DND-41 (cell line): ENCODE results near the gene IRGC.

Experiments
- ATAC-seq: fragments of 200-7000 bp; cut with Tn5 transposase; 3 replicates; pipeline ENCODE4 v1.9.1; 2021; ENCODE audit warnings: low read depth; ENCODE audit not compliant: insufficient read depth
- DNase-seq: peaks from one replicate; pipeline ENCODE4 v3.0.0-alpha.2; 2020
- H2AFZ ChIP-seq: 2 replicates; pipeline ENCODE4 v1.6.0; 2012; ENCODE audit warnings: low read depth, low read length
- H3K27ac ChIP-seq: 2 replicates; pipeline ENCODE4 v1.5.1; 2012; ENCODE audit warnings: low read length, inconsistent platforms
- H3K27me3 ChIP-seq: fragments of 200-600 bp; sonication (generic); 2 replicates; pipeline ENCODE4 v1.6.0; 2012; ENCODE audit warnings: low read length, mild to moderate bottlenecking, inconsistent platforms; ENCODE audit not compliant: insufficient read depth, poor library complexity
- H3K36me3 ChIP-seq: 2 replicates; pipeline ENCODE4 v1.5.1; 2012; ENCODE audit warnings: low read length, inconsistent platforms; ENCODE audit not compliant: insufficient read depth
- H3K4me1 ChIP-seq: 2 replicates; pipeline ENCODE4 v1.5.1; 2012; ENCODE audit warnings: mild to moderate bottlenecking, low read length; ENCODE audit not compliant: insufficient read depth
- H3K4me2 ChIP-seq: 2 replicates; pipeline ENCODE4 v1.6.0; 2012; ENCODE audit warnings: mild to moderate bottlenecking, moderate library complexity, low read length, inconsistent platforms; ENCODE audit not compliant: insufficient read depth
- H3K4me3 ChIP-seq, 2 experiments: fragments of 200-600 bp in 1 of 2; shearing (Covaris generic) in 1 of 2; 2 replicates each; pipeline ENCODE4 v1.5.1; 2012 to 2016; ENCODE audit warnings: inconsistent platforms in 2 of 2, low read length in 2 of 2, mild to moderate bottlenecking in 2 of 2, low read depth in 1 of 2, moderate library complexity in 1 of 2
- H3K79me2 ChIP-seq: 2 replicates; pipeline ENCODE4 v1.6.0; 2012; ENCODE audit warnings: low read length, inconsistent platforms; ENCODE audit not compliant: insufficient read depth
- H3K9ac ChIP-seq: 2 replicates; pipeline ENCODE4 v1.6.0; 2012; ENCODE audit warnings: low read depth, mild to moderate bottlenecking, inconsistent platforms, low read length, moderate library complexity
- H3K9me3 ChIP-seq: 2 replicates; pipeline ENCODE4 v1.5.1; 2012; ENCODE audit warnings: low read length, moderate library complexity, mild to moderate bottlenecking, inconsistent platforms; ENCODE audit not compliant: insufficient read depth, severe bottlenecking
- H4K20me1 ChIP-seq: 2 replicates; pipeline ENCODE4 v1.6.0; 2012; ENCODE audit warnings: low read length; ENCODE audit not compliant: insufficient read depth
- CTCF ChIP-seq: IDR thresholded peaks from 2 replicates; pipeline ENCODE4 v1.5.1; 2012; ENCODE audit warnings: borderline replicate concordance, low read length, moderate library complexity, mild to moderate bottlenecking; ENCODE audit not compliant: poor library complexity, severe bottlenecking; ENCODE audit errors: extremely low read depth
- EZH2 ChIP-seq: IDR thresholded peaks from 3 replicates; pipeline ENCODE4 v1.6.1; 2012; ENCODE audit warnings: borderline replicate concordance, low read depth, mild to moderate bottlenecking, moderate library complexity, low read length, inconsistent platforms; ENCODE audit not compliant: severe bottlenecking

The IRGC gene

GRCh38 chr19:43700395-43701000 is 15.4 kb upstream of the IRGC start:
- Histone ChIP-seq H3K4me3 (no peak overlapping the region), H3K9me3 (no peaks in the 10 kb centered on the region), H3K4me1 (no peaks in the 10 kb centered on the region), H4K20me1 (no peaks in the 10 kb centered on the region), H3K27ac (no peak overlapping the region), H3K4me2 (no peak overlapping the region), H3K36me3 (no peaks in the 10 kb centered on the region), H3K27me3 (no peaks in the 10 kb centered on the region), H2AFZ (no peak overlapping the region), H3K9ac (no peak overlapping the region), H3K79me2 (no peaks in the 10 kb centered on the region)
- TF ChIP-seq EZH2 (no peak), CTCF (no peak)
- no peak for ATAC-seq
- no peak for DNase-seq

DNA sequence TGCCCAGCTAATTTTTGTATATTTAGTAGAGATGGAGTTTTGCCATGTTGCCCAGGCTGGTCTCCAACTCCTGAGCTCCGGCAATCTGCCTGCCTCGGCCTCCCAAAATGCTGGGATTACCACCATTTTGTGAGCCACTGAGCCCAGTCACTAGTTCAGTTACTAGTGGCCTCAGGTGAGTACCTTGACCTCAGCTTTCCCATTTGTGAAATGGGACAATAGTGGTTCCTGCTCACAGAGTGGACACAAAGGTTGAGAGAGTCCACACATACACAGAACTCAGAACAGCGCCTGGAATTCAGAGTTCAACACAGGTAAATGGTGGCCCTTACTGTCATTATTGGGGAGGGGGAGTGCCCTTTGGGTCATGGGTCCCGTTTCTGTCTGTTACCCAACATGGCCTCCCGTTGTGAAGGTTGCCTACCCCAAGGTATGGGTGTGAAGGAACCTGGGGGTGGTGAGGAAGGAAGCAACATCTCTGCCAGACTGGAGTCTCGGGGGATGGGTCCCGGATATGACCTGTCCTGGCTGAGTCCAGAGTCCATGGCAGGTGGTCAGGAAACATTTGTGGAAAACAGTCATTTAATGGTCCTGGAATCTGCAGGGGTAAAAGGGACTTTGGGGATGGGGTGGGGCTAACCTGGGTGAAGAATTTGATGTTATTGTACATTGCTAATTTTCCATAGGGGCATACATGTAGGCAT is 11.7 kb upstream of the IRGC start:
- Histone ChIP-seq H3K4me1 (no peaks in the 10 kb centered on the region), H3K4me3 (no peak overlapping the region), H3K9ac (no peak overlapping the region), H3K27ac (no peak overlapping the region), H3K79me2 (no peaks in the 10 kb centered on the region), H3K9me3 (no peaks in the 10 kb centered on the region), H3K4me2 (no peak overlapping the region), H3K27me3 (no peaks in the 10 kb centered on the region), H3K36me3 (no peaks in the 10 kb centered on the region), H4K20me1 (no peaks in the 10 kb centered on the region), H2AFZ (no peak overlapping the region)
- ATAC-seq (no peak), DNase-seq (no peak)
- no peak for TF ChIP-seq CTCF
- TF ChIP-seq EZH2, result no peak

GRCh38 chr19:43705729-43706128 is 10.1 kb upstream of the IRGC start:
- Histone ChIP-seq H3K4me3 (no peak overlapping the region), H4K20me1 (no peaks in the 10 kb centered on the region), H3K27me3 (no peaks in the 10 kb centered on the region), H3K4me1 (no peaks in the 10 kb centered on the region), H3K9me3 (no peaks in the 10 kb centered on the region), H3K27ac (no peak overlapping the region), H3K4me2 (no peak overlapping the region), H3K79me2 (no peaks in the 10 kb centered on the region), H3K9ac (no peak overlapping the region), H2AFZ (no peak overlapping the region), H3K36me3 (no peaks in the 10 kb centered on the region)
- ATAC-seq (no peak), DNase-seq (no peak)
- no peak for TF ChIP-seq EZH2

DNA sequence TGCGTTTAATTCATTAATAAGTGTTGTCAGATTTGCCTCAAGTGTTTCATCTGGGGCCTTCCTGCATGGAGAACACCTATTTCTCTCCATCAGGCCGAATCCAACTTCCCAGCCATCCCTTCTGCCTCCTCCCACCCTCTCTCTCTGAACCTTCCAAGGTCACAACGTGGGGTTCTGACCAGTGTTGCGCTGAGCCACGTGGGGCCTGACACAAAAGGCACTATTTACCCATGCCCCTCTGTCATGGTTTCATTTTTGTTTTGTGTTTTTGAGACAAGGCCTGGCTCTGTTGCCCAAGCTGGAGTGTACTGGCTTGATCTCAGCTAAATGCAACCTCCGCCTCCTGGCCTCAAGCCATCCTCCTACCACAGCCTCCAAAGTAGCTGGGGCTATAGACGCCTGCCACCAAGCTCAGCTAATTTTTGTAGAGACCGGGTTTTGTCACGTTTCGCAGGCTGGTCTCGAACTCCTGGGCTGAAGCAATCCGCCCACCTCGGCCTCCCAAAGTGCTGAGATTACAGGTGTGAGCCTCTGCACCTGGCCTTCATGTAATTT is 8.6 kb upstream of the IRGC start:
- no peak for DNase-seq
- ATAC-seq, result no peak
- Histone ChIP-seq H3K36me3 (no peaks in the 10 kb centered on the region), H3K27ac (no peak overlapping the region), H3K4me1 (no peaks in the 10 kb centered on the region), H3K4me2 (no peak overlapping the region), H3K9ac (no peak overlapping the region), H3K79me2 (no peaks in the 10 kb centered on the region), H3K27me3 (no peaks in the 10 kb centered on the region), H3K9me3 (no peaks in the 10 kb centered on the region), H4K20me1 (no peaks in the 10 kb centered on the region), H3K4me3 (no peak overlapping the region), H2AFZ (no peak overlapping the region)
- TF ChIP-seq EZH2, result no peak
- TF ChIP-seq CTCF, result no peak
